Sigmoid colon (tissue), 4 donors: ENCODE results near the gene WBP2.

Experiments used
- CTCF ChIP-seq, 4 experiments: fragments of 450-650 bp in 3 of 4; fragments of 200-600 bp in 1 of 4; IDR thresholded peaks; one replicate each; pipeline ENCODE4 v1.5.1; 2016 to 2019; ENCODE audit warnings: antibody characterized with exemption in 4 of 4, mild to moderate bottlenecking in 3 of 4, moderate library complexity in 2 of 4
- EP300 ChIP-seq, 4 donors: sonication (generic); formaldehyde crosslinking; IDR thresholded peaks; one replicate each; pipeline ENCODE4 v1.6.1; 2017; ENCODE audit warnings: antibody characterized with exemption in 4 of 4
- POLR2A ChIP-seq, 2 donors: fragments of 450-650 bp; IDR thresholded peaks; one replicate each; pipeline ENCODE4 v1.6.1; 2016; ENCODE audit warnings: antibody characterized with exemption in 2 of 2, mild to moderate bottlenecking in 2 of 2, moderate library complexity in 2 of 2
- POLR2AphosphoS5 ChIP-seq, 4 donors: sonication (generic); formaldehyde crosslinking; IDR thresholded peaks; one replicate each; pipeline ENCODE4 v1.6.1; 2017; ENCODE audit warnings: antibody characterized with exemption in 4 of 4

DNA sequence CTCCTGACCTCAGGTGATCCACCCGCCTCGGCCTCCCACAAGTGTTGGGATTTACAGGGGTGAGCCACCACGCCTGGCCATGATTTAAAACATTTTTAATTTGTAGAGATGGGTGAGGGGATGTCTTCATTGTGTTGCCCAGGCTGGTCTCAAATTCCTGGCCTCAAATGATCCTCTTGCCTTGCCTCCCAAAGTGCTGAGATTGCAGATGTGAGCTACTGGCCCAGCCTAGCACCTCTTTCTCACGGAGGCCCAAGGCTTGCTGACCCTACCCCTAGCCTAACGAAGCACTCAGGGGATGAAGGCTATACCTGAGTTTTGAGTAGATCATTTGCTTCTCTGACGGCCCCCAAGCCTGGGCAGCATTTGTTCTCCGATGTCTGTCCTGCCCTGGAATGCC is 44.0 kb downstream of the WBP2 start:
- TF ChIP-seq CTCF (IDR thresholded peaks at IDR 0.05) (no peak), POLR2AphosphoS5 (IDR thresholded peaks at IDR 0.05) (no peak), POLR2A (IDR thresholded peaks at IDR 0.05) (no peak), EP300 (IDR thresholded peaks at IDR 0.05) (no peak)
